Activated CD8-positive, alpha-beta memory T cell treated with anti-CD3 and anti-CD28 coated beads for 36 hours (primary cell): Measurements from ENCODE around the gene B3GNT2. TPM values are rescaled to one million over a fixed set of nuclear protein-coding genes. Genes with fewer than 3 reads are reported as not detected.
"Not testable (repeated sequence)": the region's sequence is repeated elsewhere in the genome, so short reads cannot be mapped to it uniquely, and the experiment has no call there.

Source experiments
- CTCF ChIA-PET: fragments of 350-600 bp; sonication (Branson Sonifier 250); formaldehyde crosslinking; loops from one replicate; lab custom pipeline; 2021; ENCODE audit warnings: antibody characterized with exemption; lab: Charles Lee
- POLR2A ChIA-PET: fragments of 350-600 bp; sonication (Branson Sonifier 250); formaldehyde crosslinking; loops from one replicate; lab custom pipeline; 2021; ENCODE audit warnings: antibody characterized with exemption; lab: Charles Lee
- total RNA-seq, 2 experiments: library from RNA; stranded (reverse); gene quantifications; one replicate each; pipeline ENCODE4 v1.2.3, GENCODE V29; 2021

B3GNT2 gene, protein sequence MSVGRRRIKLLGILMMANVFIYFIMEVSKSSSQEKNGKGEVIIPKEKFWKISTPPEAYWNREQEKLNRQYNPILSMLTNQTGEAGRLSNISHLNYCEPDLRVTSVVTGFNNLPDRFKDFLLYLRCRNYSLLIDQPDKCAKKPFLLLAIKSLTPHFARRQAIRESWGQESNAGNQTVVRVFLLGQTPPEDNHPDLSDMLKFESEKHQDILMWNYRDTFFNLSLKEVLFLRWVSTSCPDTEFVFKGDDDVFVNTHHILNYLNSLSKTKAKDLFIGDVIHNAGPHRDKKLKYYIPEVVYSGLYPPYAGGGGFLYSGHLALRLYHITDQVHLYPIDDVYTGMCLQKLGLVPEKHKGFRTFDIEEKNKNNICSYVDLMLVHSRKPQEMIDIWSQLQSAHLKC
- 10 to 100 TPM; 33.8 to 34.5 TPM for total RNA-seq

DNA sequence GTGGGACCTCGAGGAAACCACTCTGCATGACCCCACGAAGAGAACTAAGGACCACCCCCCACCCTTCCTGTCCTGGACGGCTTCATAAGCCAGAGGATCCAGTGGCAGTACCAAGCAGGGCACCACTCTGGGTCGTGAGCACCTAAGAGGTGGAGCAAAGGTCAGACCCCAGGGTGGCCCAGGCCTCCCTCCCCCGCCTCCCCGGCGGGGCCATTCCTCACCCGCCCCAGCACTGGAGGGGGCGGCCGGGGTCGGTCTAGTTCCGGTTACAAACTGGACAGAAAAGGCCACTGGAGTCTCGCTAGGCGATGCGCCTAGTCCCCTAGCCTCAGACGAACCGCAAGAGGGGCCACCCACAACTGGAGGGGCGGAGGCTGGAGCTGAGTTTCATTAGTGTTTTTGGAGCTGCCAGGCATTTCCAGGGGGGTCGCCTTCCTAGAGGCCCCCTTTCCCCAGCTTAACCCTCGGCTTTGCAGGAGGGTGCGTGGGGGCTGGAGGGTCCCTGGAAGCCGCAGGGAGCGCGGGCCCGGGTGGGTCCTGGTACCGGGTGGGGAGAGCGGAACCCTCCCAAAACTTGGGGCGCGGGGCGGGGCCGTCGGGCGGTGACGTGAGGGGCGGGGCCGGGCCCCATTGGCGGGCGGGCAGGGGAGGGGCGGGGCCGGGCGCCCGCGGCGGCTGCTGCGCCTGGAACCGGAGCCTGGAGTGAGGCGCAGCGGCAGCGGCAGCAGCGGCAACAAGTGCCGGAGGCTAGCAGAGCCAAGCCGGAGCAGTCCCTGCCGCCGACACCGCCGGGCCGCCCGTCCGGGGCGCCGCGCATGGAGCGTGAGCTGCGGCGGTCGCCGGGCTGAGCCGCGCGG, at the start of gene B3GNT2:
Gene B3GNT2, plus strand, starts transcription at position 695 of the 857 bp plus-strand sequence. CDS start 26,106 bp downstream, outside the sequence.
- POLR2A ChIA-PET = interaction anchor here (1.1 kb wide), 2 partner anchors 14 to 22 kb away, joined by 4 to 5 read pairs; no protein-coding TSS in a partner anchor
- CTCF ChIA-PET = interaction anchor here (0.8 kb wide), 1 partner anchor 122 kb away, joined by 3 read pairs; no protein-coding TSS in a partner anchor

DNA sequence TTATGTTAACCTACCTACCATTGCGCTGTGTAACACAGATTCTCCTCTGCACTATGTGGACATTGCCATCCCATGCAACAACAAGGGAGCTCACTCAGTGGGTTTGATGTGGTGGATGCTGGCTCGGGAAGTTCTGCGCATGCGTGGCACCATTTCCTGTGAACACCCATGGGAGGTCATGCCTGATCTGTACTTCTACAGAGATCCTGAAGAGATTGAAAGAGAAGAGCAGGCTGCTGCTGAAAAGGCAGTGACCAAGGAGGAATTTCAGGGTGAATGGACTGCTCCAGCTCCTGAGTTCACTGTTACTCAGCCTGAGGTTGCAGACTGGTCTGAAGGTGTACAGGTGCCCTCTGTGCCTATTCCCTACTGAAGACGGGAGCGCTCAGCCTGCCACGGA, 49.1 kb upstream of the B3GNT2 start:
- CTCF ChIA-PET, POLR2A ChIA-PET: not testable (repeated sequence)

DNA sequence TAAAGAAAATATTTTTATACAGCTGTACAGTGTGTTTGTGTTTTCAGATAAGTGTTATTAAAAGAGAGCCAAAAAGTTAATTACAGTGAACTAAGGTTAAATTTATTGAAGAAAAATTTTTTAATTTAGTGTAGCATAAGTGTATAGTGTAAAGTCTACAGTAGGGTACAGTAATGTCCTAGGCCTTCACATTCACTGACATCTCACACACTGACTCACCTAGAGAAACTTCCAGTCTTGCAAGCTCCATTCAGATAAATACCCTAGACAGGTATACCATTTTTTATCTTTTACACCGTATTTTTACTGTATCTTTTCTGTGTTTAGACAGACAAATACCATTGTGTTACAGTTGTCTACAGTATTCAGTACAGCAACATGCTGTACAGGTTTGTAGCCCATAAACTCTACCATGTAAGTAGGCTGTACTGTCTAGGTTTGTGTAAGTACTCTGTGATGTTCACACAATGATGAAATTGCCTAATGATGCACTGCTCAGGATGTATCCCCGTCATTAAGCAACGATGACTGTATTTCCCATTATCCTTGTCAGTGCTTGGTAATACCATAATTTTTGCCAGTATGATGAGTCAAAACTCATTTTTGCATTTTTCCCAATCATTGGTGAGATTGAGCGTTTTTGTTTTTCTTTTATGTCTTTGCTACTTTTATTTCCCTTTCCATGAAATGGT, 48.2 kb upstream of the B3GNT2 start:
- POLR2A ChIA-PET = no interaction called here
- CTCF ChIA-PET = no interaction called here

DNA sequence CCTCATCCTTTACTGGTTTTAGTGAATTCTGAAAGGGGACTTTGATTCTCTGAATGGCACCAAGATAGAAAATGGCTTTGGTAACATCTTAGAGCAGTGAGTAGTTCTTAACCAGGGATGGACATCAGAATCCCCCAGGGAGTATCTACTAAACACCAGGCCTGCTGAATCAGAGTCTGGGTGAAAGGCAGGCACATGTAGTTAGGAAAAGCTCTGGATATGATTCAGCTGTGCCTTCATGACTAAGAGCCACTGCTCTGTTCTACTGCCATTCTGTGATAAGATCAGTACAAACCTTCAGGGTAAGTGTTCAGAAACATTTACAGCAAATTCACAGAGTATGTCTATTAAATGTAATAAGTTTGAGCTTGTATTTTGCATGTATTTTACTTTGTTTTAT, 46.2 kb upstream of the B3GNT2 start:
- ChIA-PET POLR2A (no interaction called here), CTCF (no interaction called here)

DNA sequence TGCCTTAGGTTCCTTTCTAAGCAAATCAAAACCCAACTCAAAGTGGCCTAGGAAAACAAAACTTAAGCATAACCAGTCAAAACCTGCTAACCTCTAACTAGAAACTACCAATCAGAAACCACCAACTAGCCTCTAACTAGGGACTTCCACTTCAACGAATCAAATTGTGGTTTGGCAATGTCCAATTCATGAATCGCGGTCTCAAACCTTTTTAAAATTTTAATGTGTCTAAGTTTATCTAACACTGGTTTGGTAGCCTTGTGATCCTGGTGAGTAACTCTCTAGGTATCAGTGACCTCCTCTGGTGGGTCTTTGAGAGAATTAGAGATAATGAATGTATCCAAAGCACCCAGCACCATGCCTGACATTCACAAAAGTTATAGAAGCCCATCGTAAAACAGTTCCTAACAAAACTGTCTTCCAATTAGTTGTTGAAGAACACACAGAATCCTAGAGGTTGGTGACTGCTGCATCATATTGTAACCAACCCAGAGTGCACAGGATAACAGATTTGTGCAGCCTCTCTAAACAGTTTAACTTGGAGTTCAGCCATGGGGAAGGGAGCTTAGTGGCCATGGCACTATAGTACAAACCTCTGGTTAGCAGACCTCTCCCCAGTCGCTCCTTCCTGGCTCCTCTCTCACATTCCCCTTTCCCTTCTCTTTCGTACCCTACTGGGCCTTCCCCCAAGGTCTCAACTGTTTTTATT, 45.2 kb upstream of the B3GNT2 start:
- ChIA-PET POLR2A (no interaction called here), CTCF (no interaction called here)

DNA sequence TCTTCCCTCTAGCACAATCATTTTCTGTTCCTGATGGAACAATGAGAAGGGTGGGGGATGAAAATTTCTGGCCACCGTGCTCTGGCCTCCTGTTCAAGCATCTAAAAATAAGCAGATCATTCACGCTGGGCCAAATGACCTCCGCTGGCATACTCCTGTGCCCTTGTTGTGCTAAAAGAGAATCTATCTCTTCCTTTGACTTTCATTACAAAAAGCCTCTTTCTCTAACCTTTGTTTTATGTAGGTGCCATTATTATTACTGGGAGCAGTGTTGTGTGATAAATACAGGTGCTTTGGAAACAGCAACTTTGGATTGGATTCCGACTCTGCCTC, 44.6 kb upstream of the B3GNT2 start:
- POLR2A ChIA-PET = no interaction called here
- CTCF ChIA-PET = no interaction called here

DNA sequence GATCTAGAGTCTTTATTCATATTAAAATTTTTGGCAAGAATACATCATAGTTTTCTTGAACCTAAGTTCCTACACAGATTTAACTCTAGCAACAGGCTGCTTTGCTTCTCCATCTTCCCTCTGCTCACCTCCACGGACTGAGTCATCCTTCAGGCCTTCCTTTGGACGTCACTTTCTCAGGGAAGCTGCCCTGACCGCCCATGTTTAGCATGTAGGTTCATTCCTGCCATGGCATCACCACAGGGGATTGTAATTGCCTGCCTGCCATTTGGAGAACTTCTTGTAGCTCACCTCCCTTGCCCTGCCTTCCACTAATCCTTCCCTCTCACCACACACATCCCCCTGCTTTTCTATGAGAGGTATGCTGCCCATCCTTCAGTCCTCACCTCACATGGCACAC, 43.9 kb upstream of the B3GNT2 start:
- ChIA-PET POLR2A (no interaction called here), CTCF (no interaction called here)

DNA sequence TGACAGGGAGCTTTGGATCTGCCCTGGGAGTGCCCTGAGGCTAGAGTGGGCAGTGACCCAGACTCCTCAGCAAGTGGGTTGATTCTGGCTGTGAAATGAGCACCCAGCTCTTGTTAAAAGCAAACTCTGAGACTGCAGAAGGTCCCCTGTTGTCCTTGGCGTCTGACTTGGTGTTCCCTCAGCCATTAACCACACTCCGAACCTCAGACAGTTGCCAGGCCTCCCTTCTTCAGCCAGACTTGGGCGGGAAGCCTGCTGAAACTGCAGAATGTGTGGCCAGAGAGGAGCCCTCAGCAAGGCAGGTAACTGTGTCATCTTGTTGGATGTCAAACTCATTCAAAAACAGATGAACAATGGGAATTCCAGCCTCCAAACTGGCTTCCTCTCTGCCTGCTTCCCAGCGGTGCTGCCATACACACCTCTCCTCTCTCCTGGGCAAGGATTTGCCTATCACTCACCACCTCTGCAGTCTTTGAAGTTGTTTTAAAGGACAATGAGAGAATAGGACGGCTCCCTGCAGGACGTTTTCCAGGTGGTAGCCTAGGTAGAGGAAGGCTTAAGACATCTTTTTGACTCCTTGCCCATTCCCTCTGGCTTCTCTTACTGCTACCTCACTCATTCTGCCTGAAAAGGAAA, 38.9 kb upstream of the B3GNT2 start:
- CTCF ChIA-PET = no interaction called here
- POLR2A ChIA-PET = no interaction called here

DNA sequence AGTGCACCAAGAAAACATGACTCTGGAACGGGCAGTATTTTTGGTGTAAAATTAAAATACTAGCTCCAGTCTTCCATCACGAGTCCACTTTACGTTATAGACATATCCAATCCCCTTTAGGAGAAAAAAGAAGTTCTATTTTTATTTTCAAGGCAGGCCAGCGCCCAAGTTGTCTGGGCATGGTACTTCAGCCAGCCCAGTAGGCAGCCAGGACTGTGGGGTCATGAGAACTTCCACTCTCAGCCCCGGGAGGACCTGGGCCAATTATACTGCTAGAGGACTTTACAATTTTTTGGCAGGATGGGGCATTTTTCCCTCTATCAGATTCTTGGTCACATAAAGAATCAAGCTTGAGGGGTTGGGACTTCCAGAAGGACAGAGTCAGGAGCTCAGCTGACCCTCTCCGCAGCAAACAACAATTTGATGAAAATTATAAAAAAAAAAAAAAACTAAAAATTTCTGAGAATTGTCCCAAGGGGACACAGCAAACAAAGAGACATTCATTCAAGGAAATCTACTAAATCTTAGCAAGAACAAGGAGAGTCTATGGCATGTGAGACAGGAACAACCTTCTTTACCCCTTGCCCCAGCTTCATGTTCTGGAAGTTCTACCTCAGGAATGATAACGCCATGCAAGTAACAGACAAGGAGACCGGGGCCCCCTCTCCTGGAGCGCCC, 37.3 kb upstream of the B3GNT2 start:
- ChIA-PET POLR2A (no interaction called here), CTCF (interaction anchor here (0.6 kb wide), 1 partner anchor 1618 kb away, joined by 3 read pairs; no protein-coding TSS in a partner anchor)

DNA sequence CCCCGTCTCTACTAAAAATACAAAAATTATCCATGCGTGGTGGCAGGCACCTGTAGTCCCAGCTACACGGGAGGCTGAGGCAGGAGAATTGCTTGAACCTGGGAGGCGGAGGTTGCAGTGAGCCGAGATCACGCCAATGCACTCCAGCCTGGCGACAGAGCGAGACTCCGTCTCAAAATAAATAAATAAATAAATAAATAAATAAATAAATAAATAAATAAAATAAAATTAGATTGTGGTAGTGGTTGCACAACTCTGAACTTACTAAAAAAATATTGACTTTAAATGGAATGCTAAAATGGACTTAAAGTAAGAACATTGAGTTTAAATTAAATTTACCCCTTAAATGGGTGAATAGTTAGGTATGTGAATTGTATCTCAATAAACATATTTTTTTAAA, 35.2 kb upstream of the B3GNT2 start:
- CTCF ChIA-PET, POLR2A ChIA-PET: not testable (repeated sequence)

DNA sequence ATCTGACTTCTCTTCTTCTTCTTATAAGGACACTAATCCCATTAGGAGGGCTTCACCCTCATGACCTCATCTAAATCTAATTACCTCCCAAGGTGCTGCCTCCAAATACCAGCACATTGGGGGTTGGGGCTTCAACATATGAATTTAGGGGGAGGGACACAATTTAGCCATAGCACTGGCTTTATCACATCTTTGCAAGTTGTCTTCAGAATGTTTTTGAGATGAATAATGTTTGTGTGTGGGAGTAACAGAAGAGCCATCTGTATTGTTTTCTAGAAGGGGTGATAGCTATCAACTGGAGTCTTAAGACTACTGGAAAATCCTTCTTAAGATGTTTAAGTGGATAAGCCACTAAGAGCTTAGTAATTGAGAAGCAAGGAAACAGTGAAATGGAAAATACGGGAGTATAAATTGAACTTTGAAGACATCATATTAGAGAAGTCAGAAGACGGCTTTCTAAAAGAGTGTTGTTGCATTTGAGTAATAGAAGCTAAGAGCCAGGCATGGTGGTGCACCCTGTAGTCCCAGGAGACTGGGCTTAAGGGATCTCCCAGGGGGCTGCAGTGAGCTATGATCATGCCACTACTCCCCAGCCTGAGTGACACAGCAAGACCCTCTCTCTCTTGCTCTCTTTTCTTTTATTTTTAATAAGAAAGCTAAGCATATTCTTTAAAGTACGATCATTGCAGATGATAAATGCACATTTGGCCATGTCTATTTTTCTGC, 32.6 kb upstream of the B3GNT2 start:
- ChIA-PET CTCF (no interaction called here), POLR2A (no interaction called here)

DNA sequence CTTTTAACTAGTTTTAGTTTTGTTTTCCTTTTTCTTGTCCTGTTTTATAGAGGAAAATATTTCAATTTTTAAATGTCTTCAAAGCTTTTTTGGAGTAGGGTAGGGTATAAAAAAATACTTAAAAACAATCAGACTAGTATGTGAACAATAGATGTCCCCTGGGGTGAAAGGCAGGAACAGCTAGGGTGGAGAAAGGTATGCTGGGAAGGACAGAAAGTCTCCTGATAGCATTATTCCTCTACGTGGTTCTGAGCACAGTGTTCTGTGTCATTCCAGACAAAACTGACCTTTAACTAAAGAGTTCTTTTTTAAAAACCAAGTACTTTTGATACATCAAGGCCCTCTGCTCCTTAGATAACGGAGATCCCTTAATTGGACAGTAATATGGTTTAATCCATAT, 32.1 kb upstream of the B3GNT2 start:
- POLR2A ChIA-PET = no interaction called here
- CTCF ChIA-PET = no interaction called here

DNA sequence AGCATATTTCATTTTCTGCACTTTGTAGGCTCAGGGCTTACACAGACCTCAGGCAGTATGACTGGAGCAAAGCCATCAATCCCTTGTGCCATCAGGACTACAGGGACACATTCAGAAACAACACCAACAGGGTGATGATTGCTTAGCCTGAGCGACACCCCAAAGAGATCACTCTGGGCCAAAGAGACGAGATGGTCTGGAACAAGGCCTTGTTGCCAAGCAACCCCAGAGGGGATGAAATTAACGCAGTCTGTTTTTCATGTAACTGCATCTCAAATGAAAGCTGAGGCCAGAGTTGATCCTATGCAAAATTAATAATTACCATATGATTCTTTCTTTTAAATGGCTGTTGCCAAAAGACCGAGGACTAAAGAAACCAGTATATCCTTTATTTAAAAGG, 20.2 kb upstream of the B3GNT2 start:
- ChIA-PET CTCF (no interaction called here), POLR2A (no interaction called here)

DNA sequence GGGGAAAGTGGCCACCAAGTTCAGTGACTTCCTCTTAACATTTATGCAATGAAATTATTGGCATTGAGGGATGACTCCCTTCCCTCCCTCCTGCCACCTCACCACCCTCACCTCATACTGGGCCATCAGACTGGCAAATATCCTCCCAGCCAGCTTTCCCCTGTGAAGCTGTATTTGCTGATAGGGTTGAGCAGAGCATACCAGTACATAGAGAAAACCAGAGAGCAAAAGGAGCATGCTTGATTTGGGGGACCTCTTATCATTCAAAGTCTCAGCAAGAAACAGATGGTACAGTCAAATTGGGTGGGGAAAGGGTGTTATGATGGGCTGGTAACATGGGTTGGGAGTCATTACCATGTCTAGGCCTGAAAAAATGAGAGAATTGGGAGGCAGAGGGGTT, 19.1 kb upstream of the B3GNT2 start:
- ChIA-PET CTCF (no interaction called here), POLR2A (no interaction called here)

DNA sequence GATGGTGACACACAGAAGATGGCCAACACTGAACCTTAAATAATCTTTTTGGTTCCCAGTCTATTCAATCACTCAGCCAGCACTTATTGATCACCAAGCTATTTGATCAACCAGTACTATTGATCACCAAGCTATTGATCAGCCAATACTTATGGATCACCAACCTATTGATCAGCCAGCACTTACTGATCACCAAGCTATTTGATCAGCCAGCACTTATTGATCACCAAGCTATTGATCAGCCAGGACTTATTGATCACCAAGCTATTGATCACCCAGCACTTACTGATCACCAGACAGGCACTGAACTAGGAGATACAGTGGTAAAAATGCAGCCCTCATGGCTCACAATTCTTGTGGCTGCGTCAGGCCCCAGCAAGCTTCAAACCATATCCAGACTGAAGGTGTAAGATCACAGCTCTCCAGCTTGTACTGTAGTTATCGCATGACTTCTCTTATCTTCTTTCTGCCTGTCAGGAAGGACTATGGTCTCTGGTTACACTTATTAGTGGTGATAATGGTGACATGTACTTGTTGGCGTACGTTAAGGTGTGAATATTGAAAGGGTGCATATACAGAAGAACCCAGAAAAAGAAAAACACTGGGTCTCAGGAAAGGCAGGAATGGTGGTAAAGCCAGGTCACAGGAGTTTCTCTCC, 18.4 kb upstream of the B3GNT2 start:
- POLR2A ChIA-PET = interaction anchor here (0.5 kb wide), 1 partner anchor 113 kb away, joined by 5 read pairs; no protein-coding TSS in a partner anchor
- CTCF ChIA-PET = interaction anchor here (0.6 kb wide), 1 partner anchor 97 kb away, joined by 3 read pairs; no protein-coding TSS in a partner anchor

DNA sequence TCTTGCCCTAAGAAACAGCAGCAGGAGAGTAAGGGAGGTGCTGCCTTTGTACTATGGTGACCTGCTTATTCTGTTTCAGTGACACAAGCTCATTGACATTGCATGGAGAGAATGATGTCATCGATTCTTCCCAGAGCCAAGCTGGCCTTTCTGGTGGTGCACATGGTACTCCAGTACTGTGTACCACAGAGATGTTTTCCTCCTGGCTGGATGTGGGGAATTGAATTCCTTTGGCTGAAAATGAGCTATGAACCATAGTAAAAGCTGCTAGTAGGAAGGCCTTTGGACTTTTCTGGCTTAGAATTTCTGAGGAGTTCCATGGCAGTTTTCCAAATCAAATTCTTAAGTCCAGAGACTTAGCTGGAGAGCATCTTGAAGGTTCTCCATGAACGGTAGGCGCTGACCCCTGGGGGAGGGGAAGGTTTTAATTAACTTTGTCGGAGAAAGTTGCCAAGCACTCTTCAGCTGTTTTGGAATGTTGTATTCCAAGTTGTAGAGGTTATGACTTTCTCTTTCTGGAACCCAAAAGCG, 17.1 kb upstream of the B3GNT2 start:
- CTCF ChIA-PET = no interaction called here
- POLR2A ChIA-PET = no interaction called here

DNA sequence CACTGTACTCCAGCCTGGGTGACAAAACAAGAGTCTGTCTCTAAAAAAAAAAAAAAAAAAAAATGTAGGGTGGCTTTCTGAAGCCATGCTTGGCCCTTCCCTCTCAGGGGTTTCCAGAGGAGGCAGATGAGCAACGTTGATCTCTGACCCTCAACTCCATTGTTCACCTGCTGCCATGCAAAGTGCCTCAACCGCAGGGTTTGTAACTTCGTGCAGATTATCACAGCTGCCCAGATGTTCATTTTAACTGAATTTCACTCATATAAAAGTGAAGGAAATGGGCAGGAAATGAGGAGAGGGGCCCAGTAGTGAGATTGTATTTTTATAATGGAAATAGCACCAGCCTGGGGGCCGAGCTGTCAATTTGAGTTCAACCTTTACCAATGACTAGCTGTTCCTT, 14.9 kb upstream of the B3GNT2 start:
- POLR2A ChIA-PET = no interaction called here
- CTCF ChIA-PET = interaction anchor here (0.6 kb wide), 1 partner anchor 27 kb away, joined by 3 read pairs; no protein-coding TSS in a partner anchor
